Neural crest cell (in vitro differentiated cells): ENCODE measurements around the gene SCN5A. TPM values are rescaled to one million over a fixed set of nuclear protein-coding genes. Genes with fewer than 3 reads are reported as not detected.

Experiments
- DNase-seq: peaks from one replicate; pipeline ENCODE4 v3.0.0; 2021; ENCODE audit warnings: low read depth, mixed read lengths, low spot score
- H3K27ac Mint-ChIP-seq: one replicate; pipeline ENCODE4 v1.8.0; 2021; ENCODE audit warnings: mild to moderate bottlenecking, mixed read lengths; ENCODE audit not compliant: unreplicated experiment
- H3K27me3 Mint-ChIP-seq: 2 replicates; pipeline ENCODE4 v1.8.0; 2021; ENCODE audit warnings: low read depth, mild to moderate bottlenecking, mixed read lengths
- H3K36me3 Mint-ChIP-seq: 2 replicates; pipeline ENCODE4 v1.8.0; 2021; ENCODE audit warnings: low read depth, mild to moderate bottlenecking, mixed read lengths
- H3K4me1 Mint-ChIP-seq: 2 replicates; pipeline ENCODE4 v1.8.0; 2021; ENCODE audit warnings: mixed read lengths
- H3K4me3 Mint-ChIP-seq: one replicate; pipeline ENCODE4 v1.8.0; 2021; ENCODE audit warnings: mild to moderate bottlenecking, mixed read lengths
- H3K9me3 Mint-ChIP-seq: 2 replicates; pipeline ENCODE4 v1.8.0; 2021; ENCODE audit warnings: mixed read lengths
- CTCF ChIP-seq: fragments of 200-600 bp; sonication (generic); conservative IDR thresholded peaks from 2 replicates; pipeline ENCODE4 v1.5.0; 2021; ENCODE audit warnings: antibody characterized with exemption, mild to moderate bottlenecking
- total RNA-seq: library from RNA; stranded (reverse); gene quantifications from 2 replicates; pipeline ENCODE4 v1.2.1, GENCODE V29; 2021

The SCN5A gene
- total RNA-seq, 1 donor from 2014 or later = 1.2 TPM

DNA sequence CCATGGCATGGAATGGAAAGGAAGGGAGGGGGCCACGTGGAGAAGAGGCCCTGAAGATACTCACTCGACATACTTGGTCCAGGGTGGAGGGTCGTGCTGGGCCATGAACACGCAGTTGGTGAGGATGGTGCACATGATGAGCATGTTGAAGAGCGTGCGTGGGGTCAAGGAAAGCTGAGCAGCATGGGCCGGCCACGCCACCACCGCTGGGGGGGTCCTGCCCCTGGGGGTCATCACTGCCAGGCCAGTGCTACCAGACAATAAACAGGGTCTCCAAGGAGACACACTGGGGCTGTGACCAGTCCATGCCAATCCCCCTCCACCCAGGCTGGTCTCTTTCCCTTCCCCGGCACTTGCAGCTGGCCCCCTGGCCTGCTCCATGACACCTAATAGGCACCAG, 27.2 kb downstream of the SCN5A start:
- Mint-ChIP-seq H3K27me3 (peaks cover 27% of the 10 kb centered on the region), H3K36me3 (no peaks in the 10 kb centered on the region), H3K4me3 (no peak overlapping the region), H3K9me3 (no peaks in the 10 kb centered on the region), H3K4me1 (no peaks in the 10 kb centered on the region), H3K27ac (no peak overlapping the region)
- no peak for DNase-seq
- no peak for TF ChIP-seq CTCF

DNA sequence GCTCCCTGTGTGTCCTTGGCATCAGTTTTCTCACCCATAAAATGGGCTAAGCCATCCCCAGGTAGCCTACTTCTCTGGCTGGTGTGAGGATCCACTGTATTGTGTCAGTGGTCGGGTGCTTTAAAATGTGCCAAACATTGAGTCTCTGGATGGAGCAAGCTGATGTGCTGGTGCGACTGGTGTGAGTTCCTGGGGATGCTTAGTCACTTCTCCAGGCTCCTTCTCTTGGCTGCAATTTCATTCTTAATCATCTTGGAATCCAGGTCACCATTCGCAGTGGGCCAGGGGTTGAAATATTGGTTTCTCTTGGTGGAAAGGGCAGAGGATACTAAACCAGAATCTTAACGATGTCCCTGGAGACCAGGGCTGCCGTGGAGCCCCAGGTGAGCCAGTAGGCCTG, 29.3 kb downstream of the SCN5A start:
- no peaks in the 10 kb centered on the region for H3K9me3 Mint-ChIP-seq
- no peak overlapping the region for H3K4me3 Mint-ChIP-seq
- TF ChIP-seq CTCF = no peak
- no peaks in the 10 kb centered on the region for H3K4me1 Mint-ChIP-seq
- no peak overlapping the region for H3K27ac Mint-ChIP-seq
- no peaks in the 10 kb centered on the region for H3K36me3 Mint-ChIP-seq
- no peak for DNase-seq
- peaks cover 22% of the 10 kb centered on the region for H3K27me3 Mint-ChIP-seq

DNA sequence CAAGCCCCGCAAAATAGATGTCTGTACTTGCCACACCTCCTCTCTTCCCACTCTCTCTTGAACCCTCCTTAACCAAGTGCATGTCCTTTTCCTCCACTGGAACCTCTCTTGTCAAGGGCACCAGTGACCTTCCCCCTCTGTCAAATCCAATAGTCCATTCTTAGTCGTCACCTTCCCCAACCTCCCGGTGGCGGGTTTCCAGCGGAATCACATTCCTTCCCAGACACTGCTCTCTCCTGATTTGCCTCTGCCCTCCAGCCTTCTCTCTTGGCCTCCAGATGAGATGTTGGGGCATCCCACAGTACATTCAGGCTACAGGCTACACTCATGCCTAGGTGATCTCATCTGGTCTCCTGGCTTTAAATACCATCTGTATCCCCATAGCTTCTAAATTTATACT, 31.1 kb downstream of the SCN5A start:
- Mint-ChIP-seq H3K4me1 (no peaks in the 10 kb centered on the region), H3K36me3 (no peaks in the 10 kb centered on the region), H3K27me3 (peaks cover 17% of the 10 kb centered on the region), H3K27ac (no peak overlapping the region), H3K9me3 (no peaks in the 10 kb centered on the region), H3K4me3 (no peak overlapping the region)
- DNase-seq = no peak
- TF ChIP-seq CTCF = no peak

DNA sequence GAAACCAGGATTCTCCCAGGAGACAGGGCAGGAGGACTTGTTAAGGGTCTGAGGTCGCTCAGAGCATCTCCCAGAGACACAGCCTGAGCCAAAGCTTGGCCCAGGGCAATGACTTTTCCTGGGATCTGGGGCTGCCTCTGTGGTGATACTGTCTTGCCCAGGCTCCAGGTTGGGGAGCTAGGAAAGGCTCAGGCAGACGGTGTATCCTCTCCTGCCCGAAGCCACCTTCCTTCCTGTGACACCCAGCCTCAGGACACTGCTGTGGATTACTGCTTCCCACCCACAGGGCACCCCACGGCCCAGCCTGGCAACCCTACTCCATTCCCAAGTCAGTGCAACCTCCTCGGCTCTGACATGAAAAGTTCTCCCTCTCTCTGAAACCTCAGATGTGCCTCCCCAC, 31.9 kb downstream of the SCN5A start:
- DNase-seq = no peak

DNA sequence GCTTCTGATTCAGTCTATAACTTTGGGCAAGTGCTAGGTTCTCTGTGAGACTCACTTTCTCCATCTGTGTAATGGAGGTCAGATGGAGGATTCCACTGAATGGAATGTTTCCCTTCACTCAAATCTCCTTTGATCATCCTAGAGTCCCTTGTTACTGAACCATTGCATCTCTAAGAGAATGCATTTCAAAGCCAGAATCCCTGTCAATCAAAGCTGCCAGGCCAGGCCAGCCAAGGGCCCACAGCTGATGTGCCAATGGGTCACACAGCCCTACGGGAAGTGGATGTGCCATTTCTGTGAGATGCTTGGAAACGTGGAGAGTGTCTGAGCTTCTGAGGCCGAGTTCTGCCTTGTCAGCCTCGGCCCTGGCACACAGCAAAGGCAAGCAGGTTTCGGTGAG, 32.4 kb downstream of the SCN5A start:
- no peak for DNase-seq
- Mint-ChIP-seq H3K36me3 (no peaks in the 10 kb centered on the region), H3K4me1 (no peaks in the 10 kb centered on the region), H3K27ac (no peak overlapping the region), H3K9me3 (no peaks in the 10 kb centered on the region), H3K27me3 (peaks cover 17% of the 10 kb centered on the region), H3K4me3 (no peak overlapping the region)
- TF ChIP-seq CTCF = no peak

More for the DNA sequence above, 31.9 kb downstream of the SCN5A start:
- peaks cover 17% of the 10 kb centered on the region for H3K27me3 Mint-ChIP-seq
- no peak overlapping the region for H3K4me3 Mint-ChIP-seq
- H3K9me3 Mint-ChIP-seq = no peaks in the 10 kb centered on the region
- H3K36me3 Mint-ChIP-seq = no peaks in the 10 kb centered on the region
- H3K4me1 Mint-ChIP-seq = no peaks in the 10 kb centered on the region
- TF ChIP-seq CTCF = no peak
- no peak overlapping the region for H3K27ac Mint-ChIP-seq

DNA sequence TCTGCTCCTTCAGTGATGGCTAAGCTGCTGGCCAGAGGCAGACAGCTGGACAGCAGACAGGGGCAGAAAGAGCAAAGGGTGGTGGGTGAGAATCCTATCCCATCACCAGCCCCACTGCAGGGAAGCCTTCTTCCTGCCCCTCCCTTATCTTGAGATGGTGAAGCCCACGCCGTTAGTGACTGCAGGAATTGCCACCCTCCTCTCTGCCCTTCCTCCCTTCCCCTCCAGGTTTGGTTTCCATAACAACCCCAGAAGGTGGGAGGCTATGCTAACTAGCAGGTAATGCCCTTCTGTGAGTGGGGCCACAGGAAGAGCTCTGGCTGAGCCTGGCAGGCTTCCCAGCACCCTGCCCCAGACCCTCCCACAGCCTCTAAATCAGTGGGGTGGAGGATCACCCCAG, 32.8 kb downstream of the SCN5A start:
- DNase-seq = no peak
- TF ChIP-seq CTCF = no peak
- no peaks in the 10 kb centered on the region for H3K36me3 Mint-ChIP-seq
- H3K27me3 Mint-ChIP-seq = peaks cover 17% of the 10 kb centered on the region
- H3K27ac Mint-ChIP-seq = no peak overlapping the region
- H3K4me1 Mint-ChIP-seq = no peaks in the 10 kb centered on the region
- no peak overlapping the region for H3K4me3 Mint-ChIP-seq
- no peaks in the 10 kb centered on the region for H3K9me3 Mint-ChIP-seq
